ENCODE results near the gene CEP89. TPM values are rescaled to one million over a fixed set of nuclear protein-coding genes. Genes with fewer than 3 reads are reported as not detected.
"Not testable (repeated sequence)": the region's sequence is repeated elsewhere in the genome, so short reads cannot be mapped to it uniquely, and the experiment has no call there.

CEP89 gene
- total RNA-seq, 1 donor from 2014 or later = 7.1 TPM

- peaks cover 0 to 2% of the 10 kb centered on the region in 2 donors for H3K36me3 ChIP-seq
- no peak for DNase-seq (ENCODE audit: low spot score in 2 of 2)
- H3K4me1 ChIP-seq = no peaks in the 10 kb centered on the region
- H3K9me3 ChIP-seq = no peaks in the 10 kb centered on the region
- no peak overlapping the region for H3K4me3 ChIP-seq
- H3K27me3 ChIP-seq = no peaks in the 10 kb centered on the region
- intact Hi-C loops (cut with DNase I) = no loop called here
- no peak overlapping the region for H3K27ac ChIP-seq
- TF ChIP-seq, protein P1, sequence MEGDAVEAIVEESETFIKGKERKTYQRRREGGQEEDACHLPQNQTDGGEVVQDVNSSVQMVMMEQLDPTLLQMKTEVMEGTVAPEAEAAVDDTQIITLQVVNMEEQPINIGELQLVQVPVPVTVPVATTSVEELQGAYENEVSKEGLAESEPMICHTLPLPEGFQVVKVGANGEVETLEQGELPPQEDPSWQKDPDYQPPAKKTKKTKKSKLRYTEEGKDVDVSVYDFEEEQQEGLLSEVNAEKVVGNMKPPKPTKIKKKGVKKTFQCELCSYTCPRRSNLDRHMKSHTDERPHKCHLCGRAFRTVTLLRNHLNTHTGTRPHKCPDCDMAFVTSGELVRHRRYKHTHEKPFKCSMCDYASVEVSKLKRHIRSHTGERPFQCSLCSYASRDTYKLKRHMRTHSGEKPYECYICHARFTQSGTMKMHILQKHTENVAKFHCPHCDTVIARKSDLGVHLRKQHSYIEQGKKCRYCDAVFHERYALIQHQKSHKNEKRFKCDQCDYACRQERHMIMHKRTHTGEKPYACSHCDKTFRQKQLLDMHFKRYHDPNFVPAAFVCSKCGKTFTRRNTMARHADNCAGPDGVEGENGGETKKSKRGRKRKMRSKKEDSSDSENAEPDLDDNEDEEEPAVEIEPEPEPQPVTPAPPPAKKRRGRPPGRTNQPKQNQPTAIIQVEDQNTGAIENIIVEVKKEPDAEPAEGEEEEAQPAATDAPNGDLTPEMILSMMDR (IDR thresholded peaks at IDR 0.05) = no peak
Observed at GRCh38 chr19:32862173-32862572, 109.6 kb downstream of the CEP89 start.

DNA sequence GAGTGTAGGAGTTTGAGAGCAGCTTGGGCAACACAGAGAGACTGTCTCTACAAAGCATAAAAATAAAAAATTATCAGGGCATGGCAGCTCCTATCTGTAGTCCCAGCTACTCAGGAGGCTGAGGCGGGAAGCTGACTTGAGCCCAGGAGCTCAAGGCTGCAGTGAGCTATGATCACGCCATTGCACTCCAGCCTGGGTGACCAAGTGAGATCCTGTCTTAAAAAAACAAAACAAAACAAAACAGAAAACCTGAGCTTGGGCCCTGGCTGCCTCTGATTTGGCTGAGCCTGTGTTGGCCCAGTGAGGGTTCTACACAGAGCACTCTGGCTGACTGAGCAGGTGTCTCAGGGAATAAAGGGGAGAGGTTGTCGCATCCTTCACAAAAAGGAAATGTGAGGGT, 110.2 kb downstream of the CEP89 start:
- Histone ChIP-seq H3K27me3 (no peaks in the 10 kb centered on the region), H3K9me3 (no peaks in the 10 kb centered on the region), H3K36me3 (peaks cover 0 to 5% of the 10 kb centered on the region in 2 donors), H3K4me3 (no peak overlapping the region), H3K27ac (no peak overlapping the region), H3K4me1 (no peaks in the 10 kb centered on the region)
- intact Hi-C loops (cut with DNase I) = no loop called here
- no peak for DNase-seq (ENCODE audit: low spot score in 2 of 2)
- TF ChIP-seq, protein P1 (IDR thresholded peaks at IDR 0.05) = no peak

DNA sequence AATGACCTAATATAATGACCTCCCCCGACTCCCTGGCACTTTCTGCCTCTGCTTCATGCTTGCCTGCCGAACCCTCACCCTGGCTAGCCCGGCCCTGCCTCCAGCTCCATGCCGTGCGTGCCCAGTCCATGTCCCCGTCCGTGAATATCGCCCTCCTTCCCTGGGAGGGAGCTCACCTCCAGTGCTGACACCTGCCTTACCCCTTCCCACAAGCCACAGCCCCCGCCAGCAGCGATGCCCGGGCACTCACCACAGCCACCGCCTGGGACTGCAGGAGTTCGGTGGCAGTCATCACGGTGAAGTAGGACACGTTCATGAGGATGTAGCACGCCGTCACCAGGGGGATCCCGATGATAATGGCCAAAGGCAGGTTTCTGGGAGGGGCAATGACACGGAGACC, 112.2 kb downstream of the CEP89 start:
- Histone ChIP-seq H3K36me3 (peaks cover 0 to 5% of the 10 kb centered on the region in 2 donors), H3K4me3 (no peak overlapping the region), H3K9me3 (no peaks in the 10 kb centered on the region), H3K27me3 (no peaks in the 10 kb centered on the region), H3K4me1 (no peaks in the 10 kb centered on the region), H3K27ac (no peak overlapping the region)
- no peak for DNase-seq (ENCODE audit: low spot score in 2 of 2)
- TF ChIP-seq, protein P1 (IDR thresholded peaks at IDR 0.05) = no peak
- intact Hi-C loops (cut with DNase I) = no loop called here

DNA sequence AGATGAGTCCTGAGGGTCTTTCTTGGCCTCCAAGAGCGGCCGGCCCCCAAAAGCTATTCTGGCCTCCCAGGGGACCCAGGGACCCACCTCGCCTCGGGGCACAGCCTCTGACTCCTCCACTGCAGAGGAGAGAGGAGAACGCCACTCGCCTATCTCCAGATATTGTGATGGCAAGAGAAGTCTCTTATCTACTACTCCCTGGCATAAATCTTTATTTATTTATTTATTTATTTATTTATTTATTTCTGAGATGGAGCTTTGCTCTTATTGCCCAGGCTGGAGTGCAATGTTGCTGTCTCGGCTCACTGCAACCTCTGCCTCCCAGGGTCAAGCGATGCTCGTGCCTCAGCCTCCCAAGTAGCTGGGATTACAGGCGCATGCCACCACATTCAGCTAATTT, 113.2 kb downstream of the CEP89 start:
- intact Hi-C loops (cut with DNase I) = no loop called here
- H3K36me3 ChIP-seq = peaks cover 0 to 5% of the 10 kb centered on the region in 2 donors
- DNase-seq (ENCODE audit: low spot score in 2 of 2) = no peak
- no peaks in the 10 kb centered on the region for H3K27me3 ChIP-seq
- H3K4me1 ChIP-seq = no peaks in the 10 kb centered on the region
- H3K27ac ChIP-seq = no peak overlapping the region
- TF ChIP-seq, protein P1 (IDR thresholded peaks at IDR 0.05) = no peak
- no peak overlapping the region for H3K4me3 ChIP-seq
- no peaks in the 10 kb centered on the region for H3K9me3 ChIP-seq

- H3K36me3 ChIP-seq = peaks cover 0 to 5% of the 10 kb centered on the region in 2 donors
- TF ChIP-seq, protein P1 (IDR thresholded peaks at IDR 0.05) = no peak
Observed at GRCh38 chr19:32858155-32858554, 113.6 kb downstream of the CEP89 start.

DNA sequence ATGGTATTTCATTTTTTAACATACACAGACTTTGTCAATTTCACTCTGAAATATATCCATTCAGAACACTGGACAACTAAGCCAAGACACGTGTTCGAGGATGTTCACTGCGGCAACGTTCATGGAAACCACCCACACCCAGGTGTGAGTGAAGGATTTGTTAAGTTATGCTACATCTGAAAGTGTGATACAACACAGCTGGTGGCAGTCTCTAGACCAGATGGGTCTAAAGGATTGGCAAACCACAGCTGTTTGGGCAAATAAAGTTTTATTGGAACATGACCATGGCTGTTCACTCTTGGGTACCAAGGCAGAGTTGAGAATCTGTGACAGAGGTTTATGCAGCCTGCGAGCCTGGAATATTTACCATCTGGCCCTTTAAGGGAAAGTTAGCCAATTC, 114.2 kb downstream of the CEP89 start:
- Histone ChIP-seq H3K4me3 (no peak overlapping the region), H3K27me3 (no peaks in the 10 kb centered on the region), H3K36me3 (peaks cover 0 to 5% of the 10 kb centered on the region in 2 donors), H3K9me3 (no peaks in the 10 kb centered on the region), H3K4me1 (no peaks in the 10 kb centered on the region), H3K27ac (no peak overlapping the region)
- TF ChIP-seq, protein P1 (IDR thresholded peaks at IDR 0.05) = no peak
- no peak for DNase-seq (ENCODE audit: low spot score in 2 of 2)
- intact Hi-C loops (cut with DNase I) = no loop called here

More at GRCh38 chr19:32858155-32858554, 113.6 kb downstream of the CEP89 start:
- Histone ChIP-seq H3K27me3 (no peaks in the 10 kb centered on the region), H3K4me1 (no peaks in the 10 kb centered on the region), H3K27ac (no peak overlapping the region), H3K4me3 (no peak overlapping the region), H3K9me3 (no peaks in the 10 kb centered on the region)
- intact Hi-C loops (cut with DNase I) = no loop called here
- DNase-seq (ENCODE audit: low spot score in 2 of 2) = no peak

GRCh38 chr19:32856818-32857217, 114.9 kb downstream of the CEP89 start:
- H3K4me1 ChIP-seq = not testable (repeated sequence)

More at GRCh38 chr19:32856818-32857217, 114.9 kb downstream of the CEP89 start:
- H3K4me3 ChIP-seq; H3K27ac ChIP-seq; H3K27me3 ChIP-seq; H3K36me3 ChIP-seq; H3K9me3 ChIP-seq; DNase-seq (ENCODE audit: low spot score in 2 of 2); intact Hi-C loops (cut with DNase I): not testable (repeated sequence)
